ENCODE results near the gene NRARP. TPM values are rescaled to one million over a fixed set of nuclear protein-coding genes. Genes with fewer than 3 reads are reported as not detected.

NRARP gene
- total and polyA plus RNA-seq, 10 of the 15 experiments (the other 5 are each of a cell fraction or from before 2014, with no cell fraction given): 0.06 to 9.2 (median 2.2) TPM; not detected in 2

DNA sequence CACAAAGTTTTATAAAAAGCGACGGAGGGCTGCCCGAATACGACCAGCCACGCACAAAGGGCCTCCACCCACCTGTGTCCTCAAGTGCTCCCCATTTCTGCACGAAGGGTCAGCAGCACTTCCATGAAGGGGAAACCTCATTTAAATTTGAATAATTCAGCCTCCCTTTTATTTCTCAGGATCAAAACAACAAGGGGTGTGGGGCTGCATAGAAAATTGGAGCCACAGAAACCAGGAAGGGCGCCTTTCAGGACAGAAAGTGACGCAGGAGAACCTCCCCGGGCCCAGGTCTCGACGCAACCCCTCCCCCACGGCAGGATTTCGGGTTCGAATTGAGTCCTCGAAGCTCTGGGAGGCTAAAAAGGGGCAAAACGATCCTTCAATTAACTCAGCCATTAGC lies 2.1 kb downstream of the NRARP start:
- no peaks in the 10 kb centered on the region; the same call in 1 of the 2 replicates for H3K79me2 ChIP-seq (ENCODE audit: control insufficient read depth, insufficient read depth, low read length)
- DNase-seq (ENCODE audit: low read depth, low spot score) (no peak), ATAC-seq (no peak), FAIRE-seq (no peak)
- H3K9ac ChIP-seq (ENCODE audit: control insufficient read depth, insufficient read depth, low read length): no peak overlapping the region
- ChIA-PET CTCF (interaction anchor here (2.5 kb wide), 1 partner anchor 13 kb away, joined by 5 read pairs; no protein-coding TSS in a partner anchor), RAD21 (ENCODE audit: unreplicated experiment) (no interaction called here), POLR2A (no interaction called here), SMC1A (ENCODE audit: uncharacterized antibody, unreplicated experiment) (no interaction called here)
- TF ChIP-seq BCL11A (IDR thresholded peaks at IDR 0.05; ENCODE audit: low read depth, low read length): no peak
- no peak overlapping the region for H3K27ac ChIP-seq (ENCODE audit: control insufficient read depth, insufficient read depth)
- no peak overlapping the region for H2AFZ ChIP-seq (ENCODE audit: control insufficient read depth, low read depth, low read length)
- no peak overlapping the region for H3K4me2 ChIP-seq (ENCODE audit: control insufficient read depth, insufficient read depth)
- intact Hi-C loops (cut with micrococcal nuclease; ENCODE audit: unreplicated experiment) (loop anchor here (5.0 to 10.0 kb wide), 2 partner anchors 122 to 225 kb away; partner anchors contain the start of genes EXD3 and NOXA1), in situ Hi-C loops (cut with MboI) (no loop called here)
- TSS peak; percentile 86 for BruUV-seq (replicated peaks)
- H4K20me1 ChIP-seq (ENCODE audit: control insufficient read depth, insufficient read depth): no peaks in the 10 kb centered on the region
- no peaks in the 10 kb centered on the region for H3K36me3 ChIP-seq (ENCODE audit: control insufficient read depth in 2 of 2, insufficient read depth in 2 of 2, low read length in 1 of 2)
- H3K4me3 ChIP-seq: no peak overlapping the region
- no peaks in the 10 kb centered on the region for H3K9me3 ChIP-seq (replicated peaks; ENCODE audit: control insufficient read depth, insufficient read depth, low read length)
- WGBS (ENCODE audit: insufficient coverage, insufficient replicate concordance, low lambda C conversion rate, missing lambda C conversion rate): 79% methylated on average over 16 of the region's 16 CpGs
- H3K4me1 ChIP-seq (ENCODE audit: control insufficient read depth, insufficient read depth, low read length): peaks cover 23% of the 10 kb centered on the region
- no peaks in the 10 kb centered on the region; a peak in 1 of 4 replicates for H3K27me3 ChIP-seq (replicated peaks in 1 of 2; ENCODE audit: control insufficient read depth in 2 of 2, insufficient read depth in 2 of 2, low read length in 1 of 2)

DNA sequence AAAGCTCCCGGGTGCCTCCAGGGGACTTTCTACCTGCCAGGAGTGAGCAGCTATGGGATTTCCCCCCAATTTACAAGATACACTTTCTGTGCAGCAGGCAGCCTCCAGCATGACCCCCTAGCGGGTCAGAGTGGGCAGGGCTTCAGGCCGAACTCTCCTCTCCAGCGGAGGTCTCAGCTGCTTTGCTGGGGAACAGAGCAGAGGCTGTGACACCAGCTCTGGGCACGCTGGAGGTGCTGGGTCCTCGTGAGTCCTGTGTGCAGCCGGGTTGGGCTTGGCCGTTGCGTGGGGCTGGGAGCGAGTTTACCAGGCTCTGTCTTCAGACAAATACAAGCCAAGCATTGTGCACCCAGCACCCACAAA lies 2.9 kb downstream of the NRARP start:
- no peak for TF ChIP-seq SPI1 (IDR thresholded peaks at IDR 0.05; ENCODE audit: borderline replicate concordance, insufficient read depth, low read depth, low read length)
- no peak for TF ChIP-seq CHD2 (IDR thresholded peaks at IDR 0.05; ENCODE audit: borderline replicate concordance, low read depth, low read length)
- no peak for TF ChIP-seq SRF (IDR thresholded peaks at IDR 0.05; ENCODE audit: low read depth in 2 of 2, low read length in 2 of 2)
- ATAC-seq (peak; percentile 19), DNase-seq (ENCODE audit: low read depth, low spot score) (no peak), FAIRE-seq (no peak)
- Histone ChIP-seq H3K9me3 (replicated peaks; ENCODE audit: control insufficient read depth, insufficient read depth, low read length) (peaks cover 2% of the 10 kb centered on the region; the same call in 2 of the 3 replicates), H3K4me2 (ENCODE audit: control insufficient read depth, insufficient read depth) (peak overlapping the region; percentile 17; the same call in 1 of the 2 replicates), H3K79me2 (ENCODE audit: control insufficient read depth, insufficient read depth, low read length) (no peaks in the 10 kb centered on the region; the same call in 1 of the 2 replicates), H3K4me3 (no peak overlapping the region), H3K36me3 (ENCODE audit: control insufficient read depth in 2 of 2, insufficient read depth in 2 of 2, low read length in 1 of 2) (no peaks in the 10 kb centered on the region), H3K4me1 (ENCODE audit: control insufficient read depth, insufficient read depth, low read length) (peaks cover 23% of the 10 kb centered on the region), H3K27ac (ENCODE audit: control insufficient read depth, insufficient read depth) (no peak overlapping the region), H3K9ac (ENCODE audit: control insufficient read depth, insufficient read depth, low read length) (no peak overlapping the region), H4K20me1 (ENCODE audit: control insufficient read depth, insufficient read depth) (no peaks in the 10 kb centered on the region), H2AFZ (ENCODE audit: control insufficient read depth, low read depth, low read length) (no peak overlapping the region), H3K27me3 (replicated peaks in 1 of 2; ENCODE audit: control insufficient read depth in 2 of 2, insufficient read depth in 2 of 2, low read length in 1 of 2) (no peaks in the 10 kb centered on the region; a peak in 1 of 4 replicates)
- SMC1A ChIA-PET (ENCODE audit: uncharacterized antibody, unreplicated experiment): no interaction called here
- RAD21 ChIA-PET (ENCODE audit: unreplicated experiment): no interaction called here
- WGBS (ENCODE audit: insufficient coverage, insufficient replicate concordance, low lambda C conversion rate, missing lambda C conversion rate): 53% methylated on average over 10 of the region's 10 CpGs
- POLR2A ChIA-PET: interaction anchor here (1.1 kb wide), 1 partner anchor 146 kb away, joined by 3 read pairs; no protein-coding TSS in a partner anchor
- CTCF ChIA-PET: interaction anchor here (0.6 to 2.5 kb wide), 3 partner anchors 12 to 209 kb away, joined by 3 to 5 read pairs (median 3); no protein-coding TSS in a partner anchor
- intact Hi-C loops (cut with micrococcal nuclease; ENCODE audit: unreplicated experiment) (loop anchor here (10.0 kb wide), 1 partner anchor 226 kb away; no protein-coding TSS in a partner anchor), in situ Hi-C loops (cut with MboI) (no loop called here)
- BruUV-seq (replicated peaks): no TSS peak

Measured in GM12878 (cell line).